ENCODE measurements around the gene SLC27A3.
"Not testable (repeated sequence)": the region's sequence is repeated elsewhere in the genome, so short reads cannot be mapped to it uniquely, and the experiment has no call there.

SLC27A3 gene

DNA sequence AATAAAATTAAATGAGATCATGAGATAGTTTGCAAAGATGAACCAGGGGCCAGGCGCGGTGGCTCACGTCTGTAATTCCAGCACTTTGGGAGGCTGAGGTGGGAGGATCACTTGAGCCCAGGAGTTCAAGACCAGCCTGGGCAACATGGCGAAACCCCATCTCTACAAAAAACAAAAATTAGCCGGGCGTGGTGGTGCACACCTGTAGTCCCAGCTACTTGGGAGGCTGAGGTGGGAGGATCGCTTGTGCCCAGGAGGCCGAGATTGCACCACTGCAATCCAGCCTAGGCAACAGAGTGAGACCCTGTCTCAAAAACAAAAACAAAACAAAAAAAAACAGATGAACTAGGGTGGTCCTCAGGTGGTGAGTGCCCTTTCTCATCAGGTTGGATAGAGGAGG lies 7.4 kb downstream of the SLC27A3 start:
- not testable (repeated sequence) for DNase-seq

DNA sequence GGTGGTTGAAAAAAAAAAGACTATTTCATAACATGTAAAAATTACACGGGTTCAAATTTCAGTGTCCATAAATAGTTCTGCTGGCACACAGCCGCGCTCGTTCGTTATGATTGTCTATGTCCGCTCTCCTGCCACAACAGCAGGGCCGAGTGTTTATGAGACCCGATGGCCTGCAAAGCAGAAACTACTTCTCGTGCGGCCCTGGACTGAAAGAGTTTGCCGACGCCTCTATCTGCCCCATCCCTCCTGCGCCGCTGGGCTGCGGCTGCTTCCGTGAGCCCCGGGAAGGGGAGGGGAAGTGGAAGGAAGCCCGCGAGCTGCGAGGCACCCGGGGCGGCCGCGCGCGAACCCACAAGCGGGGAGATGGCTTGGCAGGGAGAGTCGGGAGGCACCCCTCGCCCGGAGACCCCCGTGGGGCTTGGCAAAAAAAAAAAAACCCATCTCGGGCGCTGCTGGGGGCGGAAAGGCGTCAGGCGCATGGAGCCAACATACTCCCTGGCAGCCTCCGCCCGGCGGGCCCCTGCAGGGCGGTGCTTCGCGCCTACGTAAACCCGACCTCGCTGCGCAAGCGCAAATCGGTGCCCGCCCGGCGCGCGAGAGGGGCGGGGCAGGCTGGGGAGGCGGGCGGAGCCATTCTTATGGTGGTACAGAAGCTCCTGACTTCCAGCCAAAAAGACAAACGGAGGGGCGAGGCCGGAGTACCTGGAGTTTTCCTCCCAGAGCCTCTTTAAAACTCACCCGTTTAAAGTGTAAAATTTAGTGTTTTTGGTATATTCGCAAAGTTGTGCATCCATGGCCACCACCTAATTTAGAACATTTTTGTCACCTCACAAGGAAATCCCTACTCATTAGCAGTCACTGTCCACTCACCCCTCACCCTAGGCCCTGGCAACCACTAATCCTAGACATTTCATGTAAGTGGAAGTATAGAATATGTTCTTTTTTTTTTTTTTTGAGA lies 8.3 kb downstream of the SLC27A3 start:
- peak; percentile 73 for DNase-seq

DNA sequence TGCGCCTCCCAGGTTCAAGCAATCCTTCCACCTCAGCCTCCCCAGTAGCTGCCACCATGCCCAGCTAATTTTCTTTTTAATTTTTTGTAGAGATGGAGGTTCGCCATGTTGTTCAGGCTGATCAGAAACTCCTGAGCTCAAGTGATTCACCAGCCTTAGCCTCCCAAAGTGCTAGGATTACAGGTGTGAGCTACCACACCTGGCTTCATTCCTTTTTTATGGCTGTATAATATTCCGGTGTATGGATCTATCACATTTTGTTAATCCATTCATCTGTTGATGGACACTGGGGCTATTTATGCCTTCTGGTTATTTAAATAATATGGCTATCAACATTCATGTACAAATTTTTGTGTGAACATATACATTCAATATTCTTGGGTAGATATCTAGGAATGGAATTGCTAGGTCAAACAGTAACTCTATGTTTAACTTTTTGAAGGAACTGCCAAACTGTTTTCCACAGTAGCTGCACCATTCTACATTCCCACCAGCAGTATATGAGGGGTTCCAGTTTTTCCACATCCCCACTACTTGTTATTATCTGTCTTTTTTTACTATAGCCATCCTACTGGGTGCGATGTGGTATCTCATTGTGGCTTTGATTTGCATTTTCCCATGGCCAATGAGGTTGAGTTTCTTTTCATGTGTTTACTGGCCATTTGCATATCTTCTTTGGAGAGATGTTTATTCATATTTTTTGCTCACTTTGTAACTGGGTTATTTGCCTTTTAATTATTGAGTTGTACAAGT lies 11.0 kb downstream of the SLC27A3 start:
- DNase-seq = no peak

DNA sequence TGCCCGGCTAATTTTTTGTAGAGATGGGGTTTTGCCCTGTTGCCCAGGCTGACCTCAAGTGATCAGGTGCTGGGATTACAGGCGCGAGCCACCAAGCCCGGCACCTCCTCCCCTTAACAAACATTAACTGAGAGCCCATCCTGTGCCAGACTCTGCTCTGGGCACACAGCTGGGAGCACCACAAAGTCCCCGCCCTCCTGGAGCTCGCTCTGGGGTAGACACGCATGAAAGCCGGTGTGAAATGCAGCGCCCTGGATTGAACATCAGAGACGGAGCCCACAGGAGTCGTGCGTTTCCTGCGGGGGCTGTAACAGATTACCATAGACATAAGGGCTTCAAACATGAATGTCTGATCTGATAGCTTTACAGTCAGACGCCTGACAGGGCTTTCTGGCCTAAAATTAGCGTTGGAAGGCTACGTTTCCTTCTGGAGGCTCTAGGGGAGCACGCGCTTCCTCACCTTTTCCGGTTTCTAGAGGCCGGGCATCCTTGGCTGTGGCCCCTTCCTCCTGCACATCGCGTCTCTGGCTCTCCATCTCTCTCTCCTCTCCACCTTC lies 14.3 kb downstream of the SLC27A3 start:
- peak; percentile 13 for DNase-seq

DNA sequence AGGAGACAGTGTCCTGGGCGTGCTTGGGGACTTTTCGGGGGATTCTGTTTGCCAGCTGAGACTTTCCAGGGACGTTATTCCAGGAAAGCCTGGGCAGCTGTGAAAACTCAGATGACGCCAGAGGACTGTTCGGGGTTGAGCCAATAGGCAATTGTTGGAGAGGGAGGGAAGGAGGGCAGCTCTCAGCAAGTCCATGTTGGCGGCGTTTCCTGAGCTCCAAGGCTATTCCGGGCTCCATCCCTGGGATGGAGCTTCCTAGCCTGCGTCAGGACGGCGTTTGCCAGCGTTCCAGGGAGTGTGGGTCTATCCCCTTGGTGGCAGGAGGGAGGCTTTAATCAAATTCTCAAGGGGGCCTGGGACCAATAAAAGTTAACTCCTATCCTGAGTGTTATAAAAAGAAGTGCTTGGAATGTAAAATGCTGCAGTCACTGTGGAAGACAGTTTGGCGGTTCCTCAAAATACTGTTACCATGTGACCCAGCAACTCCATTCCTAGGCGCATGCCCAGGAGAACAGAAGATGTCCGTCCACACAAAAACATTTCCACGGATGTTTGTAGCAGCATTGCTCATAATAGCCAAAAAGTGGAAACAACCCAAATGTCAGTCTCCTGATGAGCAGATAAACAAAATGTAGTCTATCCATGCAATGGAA lies 15.2 kb downstream of the SLC27A3 start:
- DNase-seq = peak; percentile 49

DNA sequence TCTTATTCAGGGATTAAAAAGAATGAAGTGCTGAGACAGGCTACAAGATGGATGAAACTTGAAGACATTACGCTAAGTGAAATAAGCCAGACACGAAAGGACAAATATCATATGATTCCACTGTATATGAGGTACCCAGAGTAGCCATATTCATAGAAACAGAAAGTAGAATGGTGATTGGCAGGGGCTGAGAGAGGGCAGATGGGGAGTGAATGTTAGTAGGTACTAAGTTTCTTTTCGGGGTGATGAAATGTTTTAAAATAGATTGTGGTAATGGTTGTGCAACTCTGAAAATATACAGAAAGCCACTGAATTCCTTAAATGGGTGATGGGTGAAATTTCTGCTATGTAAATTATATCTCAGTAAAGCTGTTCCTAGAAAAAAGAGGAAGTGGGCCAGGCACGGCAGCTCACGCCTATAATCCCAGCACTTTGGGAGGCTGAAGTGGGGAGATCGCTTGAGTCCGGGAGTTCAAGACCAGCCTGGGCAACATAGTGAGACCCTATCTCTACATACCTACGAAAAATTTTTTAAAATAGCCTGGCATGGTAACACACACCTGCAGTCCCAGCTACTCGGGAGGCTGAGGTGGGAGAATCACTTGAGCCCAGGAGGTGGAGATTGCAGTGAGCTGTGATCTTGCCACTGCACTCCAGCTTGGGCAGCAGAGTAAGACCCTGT lies 15.9 kb downstream of the SLC27A3 start:
- peak; percentile 98 for DNase-seq

DNA sequence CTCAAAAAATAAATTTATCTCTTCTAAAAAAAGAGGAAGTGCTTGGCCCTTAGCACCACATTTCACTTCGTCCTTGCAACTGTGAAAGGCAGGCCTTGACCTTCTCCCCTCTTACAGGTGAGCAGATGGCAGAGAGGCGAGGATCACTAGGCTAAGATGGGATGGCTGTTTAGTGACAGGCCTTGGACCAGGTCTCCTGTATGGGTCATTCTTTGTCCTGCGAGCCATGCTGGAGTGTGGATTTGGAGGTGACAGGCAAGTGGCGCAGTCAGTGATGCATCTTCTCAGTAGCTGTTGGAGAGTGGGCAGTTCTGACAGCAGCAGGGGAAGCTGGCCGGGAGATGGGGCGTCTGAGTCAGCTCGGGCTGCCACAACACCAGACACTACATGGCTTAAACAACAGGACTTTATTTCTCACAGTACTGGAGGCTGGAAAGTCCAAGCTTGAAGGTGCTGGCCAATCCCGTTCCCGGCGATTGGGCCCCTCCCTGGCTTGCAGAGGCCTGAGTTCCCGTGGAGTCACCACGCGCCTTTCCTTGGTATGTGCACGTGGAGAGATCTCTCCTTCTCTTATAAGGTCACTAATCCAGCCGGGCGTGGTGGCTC lies 16.5 kb downstream of the SLC27A3 start:
- no peak for DNase-seq

DNA sequence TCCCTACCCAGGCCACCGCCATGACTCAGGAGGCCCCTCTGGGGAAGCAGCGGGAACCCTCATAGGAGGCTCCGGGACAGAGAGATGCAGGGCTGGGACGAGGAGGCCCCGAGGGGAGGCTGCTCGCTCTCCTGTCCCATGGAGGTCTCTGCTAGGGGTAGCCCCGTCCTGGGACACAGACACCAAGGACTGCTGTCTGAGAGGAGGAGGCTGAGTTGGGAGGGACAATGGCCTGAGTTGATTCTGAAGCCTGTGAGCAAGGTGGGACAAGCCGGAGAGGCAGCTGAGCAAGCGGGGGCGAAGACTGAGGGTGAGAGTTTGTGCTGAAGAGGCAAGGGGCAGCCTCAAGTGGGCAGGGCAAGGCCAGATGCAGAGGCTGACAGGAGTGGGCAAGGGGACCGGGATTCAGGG lies 17.4 kb downstream of the SLC27A3 start:
- DNase-seq = no peak

DNA sequence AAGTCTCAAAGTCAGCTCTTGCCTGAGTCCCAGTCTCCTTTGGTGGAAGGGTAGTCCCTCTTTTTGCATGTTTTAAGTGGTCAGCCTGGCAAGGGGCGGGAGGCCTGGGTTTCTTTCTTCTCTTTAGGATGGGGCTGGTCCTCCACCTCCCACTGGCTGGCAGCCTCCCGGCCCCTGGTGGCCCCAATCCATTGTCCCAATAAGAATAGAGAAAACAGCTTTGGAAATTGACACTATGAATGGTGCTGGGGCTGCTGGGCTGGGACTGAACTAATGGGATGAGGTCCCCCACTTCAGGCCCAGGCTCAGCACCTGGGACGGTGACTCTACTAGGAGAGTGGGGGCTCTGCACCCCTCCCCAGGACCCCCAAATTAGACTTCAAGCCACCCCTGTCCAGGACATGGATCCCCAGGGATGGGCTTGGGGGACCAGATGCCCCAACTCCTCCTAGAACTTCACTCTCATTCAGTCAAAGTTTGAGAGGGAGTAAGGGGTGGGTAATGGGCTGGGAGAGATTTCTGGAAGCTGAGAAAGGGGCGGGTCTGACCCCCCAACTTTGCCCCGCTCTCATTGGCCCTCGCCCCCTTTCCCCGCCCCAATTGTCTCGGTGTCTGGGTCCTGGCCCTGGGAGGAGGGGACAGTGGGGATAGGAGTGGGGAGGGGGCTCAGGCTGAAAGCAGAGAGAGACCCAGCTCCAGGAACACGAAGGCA lies 18.2 kb downstream of the SLC27A3 start:
- DNase-seq = no peak

DNA sequence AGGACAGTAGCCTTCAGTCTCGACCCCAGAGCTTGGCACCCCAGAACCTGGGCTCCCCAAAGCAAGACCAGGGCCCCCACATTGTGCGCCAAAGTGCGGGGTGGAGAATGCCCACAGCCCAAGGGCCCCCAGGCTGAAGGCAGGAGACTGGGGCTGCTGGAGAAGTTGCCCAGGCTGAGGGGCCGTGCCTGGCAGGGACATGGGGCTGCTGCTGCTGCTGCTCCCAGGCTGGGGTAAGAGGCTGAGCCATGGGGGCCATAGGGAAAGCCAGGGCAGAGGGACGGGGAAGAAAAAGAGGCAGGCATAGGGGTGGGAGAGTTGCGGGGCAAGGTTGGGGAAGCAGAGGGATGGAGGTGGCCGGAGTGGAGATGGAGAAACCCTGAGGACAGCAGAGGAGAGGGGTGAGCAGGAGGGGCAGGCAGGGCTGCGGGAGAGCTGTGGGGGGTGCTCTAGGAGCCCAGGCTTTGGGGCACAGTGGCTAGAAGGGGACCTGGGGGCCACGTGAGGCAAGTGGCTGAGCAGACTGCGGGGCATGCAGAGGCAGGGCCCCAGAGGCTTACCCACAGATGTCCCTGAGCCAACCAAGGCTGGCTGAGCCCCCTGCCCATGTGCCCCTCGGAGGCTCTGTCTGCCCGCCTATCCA lies 18.9 kb downstream of the SLC27A3 start:
- DNase-seq = no peak

DNA sequence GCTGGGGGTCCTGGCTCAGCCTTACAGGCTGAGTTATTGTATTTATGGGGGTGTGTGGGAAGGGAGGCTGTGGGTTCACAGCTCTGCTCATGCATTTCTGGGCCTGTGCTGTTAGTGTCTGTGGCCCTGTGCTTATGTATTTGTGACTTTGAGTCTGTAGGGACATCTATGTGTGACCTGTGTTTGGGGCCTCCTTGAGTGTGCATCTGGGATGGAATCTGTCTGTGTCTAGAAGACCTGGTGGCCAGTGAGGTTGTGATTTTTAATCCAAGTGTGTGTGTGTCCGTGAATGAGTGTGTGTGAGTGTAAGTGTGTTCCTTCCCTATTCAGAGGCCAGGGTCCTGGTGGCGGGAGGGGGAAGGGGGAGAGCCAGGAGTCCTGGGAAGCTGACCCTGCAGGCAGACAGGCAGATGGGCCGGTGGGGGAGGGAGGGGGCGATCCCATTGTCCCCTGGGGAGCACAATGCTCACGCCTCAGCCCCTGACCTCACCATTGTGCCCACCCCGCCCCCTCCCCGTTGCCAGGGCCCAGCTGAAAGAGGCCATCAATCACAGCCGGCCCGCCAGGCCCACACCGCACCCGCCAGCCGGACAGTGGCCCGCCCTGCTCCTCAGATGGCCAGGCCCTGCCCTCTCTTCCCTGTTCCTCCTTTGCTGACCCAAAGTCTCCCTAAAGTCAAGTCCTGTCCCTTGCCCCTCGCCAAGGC lies 19.6 kb downstream of the SLC27A3 start:
- DNase-seq = no peak

DNA sequence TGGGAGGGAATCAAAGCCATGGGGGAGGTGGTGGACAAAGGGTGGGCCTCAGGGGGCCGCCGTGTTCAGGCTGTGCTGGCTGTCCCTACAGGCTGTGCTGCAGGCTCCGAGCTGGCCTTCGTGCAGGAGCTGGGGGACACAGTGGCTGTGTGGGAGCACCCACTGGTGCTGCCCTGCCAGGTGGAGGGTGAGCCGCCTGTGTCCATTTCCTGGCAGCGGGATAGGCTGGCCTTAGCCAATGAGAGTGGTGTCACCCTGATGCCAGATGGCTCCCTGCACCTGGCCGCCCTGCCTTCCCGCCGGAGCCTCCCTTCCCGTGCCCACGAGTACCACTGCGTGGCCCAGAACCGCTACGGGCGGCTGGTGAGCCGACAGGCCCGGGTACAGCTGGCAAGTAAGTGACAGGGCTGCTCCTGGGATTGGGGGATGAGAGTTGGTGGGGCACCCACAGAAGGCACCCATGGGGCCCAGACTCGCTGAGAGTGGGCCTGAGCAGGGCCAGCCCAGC lies 20.2 kb downstream of the SLC27A3 start:
- no peak for DNase-seq

DNA sequence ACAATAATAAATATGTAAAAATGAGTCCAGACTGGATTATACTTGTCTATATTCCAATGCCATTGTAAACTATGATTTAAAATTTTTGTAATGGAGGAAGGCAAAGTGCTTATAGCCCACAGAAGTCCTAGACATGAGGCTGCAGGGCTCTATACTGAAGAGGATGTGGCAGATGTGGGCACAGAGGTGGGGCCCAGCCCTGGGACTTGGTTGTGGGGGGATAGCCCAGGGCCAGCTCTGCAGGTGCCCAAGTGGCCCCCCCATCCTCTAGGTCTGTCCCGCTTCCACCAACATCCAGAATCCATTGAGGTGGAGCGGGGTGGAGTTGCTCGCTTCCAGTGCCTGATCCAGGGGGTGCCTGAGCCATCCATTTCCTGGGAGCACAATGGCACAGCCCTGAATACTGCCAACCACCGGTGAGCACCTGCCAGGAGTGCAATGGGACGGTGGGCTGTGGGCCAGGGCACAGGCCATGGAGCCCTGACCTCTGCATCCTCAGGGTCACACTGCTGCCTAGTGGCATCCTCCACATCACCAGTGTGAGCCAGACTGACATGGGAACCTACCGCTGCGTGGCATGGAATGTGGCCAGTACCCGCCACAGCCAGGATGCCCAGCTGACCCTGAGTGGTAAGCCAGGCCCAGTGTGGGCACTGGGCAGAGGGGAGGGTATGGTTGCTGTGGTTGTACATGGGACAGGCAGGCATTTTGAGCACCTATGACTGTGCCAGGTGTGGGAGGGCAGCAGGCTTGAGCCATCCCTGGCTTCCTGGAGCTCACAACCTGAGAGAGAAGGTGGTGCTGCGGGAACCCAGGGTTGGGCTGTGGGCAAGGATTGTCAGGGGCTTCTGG lies 21.0 kb downstream of the SLC27A3 start:
- no peak for DNase-seq

DNA sequence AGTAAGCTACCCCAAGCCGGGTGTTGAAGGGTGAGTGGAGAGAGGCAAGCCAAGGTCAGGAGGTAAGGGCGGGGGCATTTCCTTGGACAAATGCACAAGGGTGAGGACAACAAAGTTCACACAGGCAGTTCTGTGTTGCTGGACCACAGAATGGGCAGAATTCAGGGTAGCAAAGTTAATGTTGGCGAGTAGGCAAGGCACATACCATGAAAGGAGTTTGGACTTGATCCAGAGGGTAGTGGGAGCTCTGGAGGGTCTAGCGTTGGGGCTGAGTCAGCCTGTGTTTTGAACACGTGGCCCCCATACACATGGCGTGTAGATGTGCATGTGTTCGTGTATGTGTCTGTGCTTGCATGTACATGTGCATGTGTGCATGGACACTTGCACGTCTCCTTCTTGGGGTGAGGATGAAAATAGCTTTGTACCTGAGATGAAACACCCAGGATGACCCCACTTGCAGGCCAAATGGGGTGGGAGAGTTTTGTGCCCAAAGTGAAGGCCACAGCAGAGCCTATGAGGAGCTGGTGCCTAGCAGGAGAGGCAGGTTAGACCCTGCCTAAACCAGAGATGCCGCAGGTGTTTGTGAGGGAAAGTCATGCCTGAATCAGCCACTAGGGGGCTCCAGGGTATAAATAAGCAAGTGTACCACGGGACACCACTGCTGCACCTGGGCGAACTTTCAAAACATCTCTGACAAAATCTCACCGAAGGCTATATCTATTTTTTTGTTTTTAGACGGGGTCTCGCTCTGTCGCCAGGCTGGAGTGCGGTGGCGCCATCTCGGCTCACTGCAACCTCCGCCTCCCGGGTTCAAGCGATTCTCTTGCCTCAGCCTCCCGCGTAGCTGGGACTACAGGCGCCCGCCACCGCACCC lies 21.8 kb downstream of the SLC27A3 start:
- DNase-seq = peak; percentile 19

DNA sequence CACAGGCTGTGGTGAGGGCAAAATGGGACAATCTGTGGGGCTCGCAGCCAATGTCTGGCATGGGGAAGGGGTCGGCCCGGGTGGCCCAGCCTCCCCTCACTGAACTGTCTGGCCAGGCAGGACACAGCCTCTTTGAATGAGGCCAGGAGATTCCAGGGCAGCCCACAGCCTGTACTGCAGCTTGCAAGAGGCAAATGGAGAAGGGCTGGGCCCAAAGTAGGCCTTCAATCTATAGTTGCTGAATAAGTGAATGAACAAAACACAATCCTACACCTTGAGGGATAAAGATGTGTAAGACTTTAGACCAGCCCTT lies 23.2 kb downstream of the SLC27A3 start:
- no peak for DNase-seq

DNA sequence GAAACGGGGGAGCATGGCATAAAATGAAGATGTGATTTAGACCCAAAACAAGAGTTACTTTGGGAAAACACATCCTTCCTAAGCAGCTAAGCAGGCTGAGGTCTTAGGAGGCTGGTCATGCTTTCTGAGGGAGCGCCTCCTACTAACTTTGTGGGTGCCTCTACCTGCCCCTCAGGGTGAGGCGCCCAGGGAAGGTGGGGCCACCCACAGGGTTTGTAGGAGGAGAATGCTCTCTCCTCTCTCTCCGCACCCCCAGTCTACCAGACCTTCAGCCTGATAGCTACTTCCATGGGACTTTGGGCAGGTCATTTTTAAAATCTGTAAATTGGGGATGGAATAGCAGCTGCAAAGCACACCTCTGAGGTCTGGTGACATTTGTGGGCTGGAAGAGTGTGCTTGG lies 23.8 kb downstream of the SLC27A3 start:
- no peak for DNase-seq

DNA sequence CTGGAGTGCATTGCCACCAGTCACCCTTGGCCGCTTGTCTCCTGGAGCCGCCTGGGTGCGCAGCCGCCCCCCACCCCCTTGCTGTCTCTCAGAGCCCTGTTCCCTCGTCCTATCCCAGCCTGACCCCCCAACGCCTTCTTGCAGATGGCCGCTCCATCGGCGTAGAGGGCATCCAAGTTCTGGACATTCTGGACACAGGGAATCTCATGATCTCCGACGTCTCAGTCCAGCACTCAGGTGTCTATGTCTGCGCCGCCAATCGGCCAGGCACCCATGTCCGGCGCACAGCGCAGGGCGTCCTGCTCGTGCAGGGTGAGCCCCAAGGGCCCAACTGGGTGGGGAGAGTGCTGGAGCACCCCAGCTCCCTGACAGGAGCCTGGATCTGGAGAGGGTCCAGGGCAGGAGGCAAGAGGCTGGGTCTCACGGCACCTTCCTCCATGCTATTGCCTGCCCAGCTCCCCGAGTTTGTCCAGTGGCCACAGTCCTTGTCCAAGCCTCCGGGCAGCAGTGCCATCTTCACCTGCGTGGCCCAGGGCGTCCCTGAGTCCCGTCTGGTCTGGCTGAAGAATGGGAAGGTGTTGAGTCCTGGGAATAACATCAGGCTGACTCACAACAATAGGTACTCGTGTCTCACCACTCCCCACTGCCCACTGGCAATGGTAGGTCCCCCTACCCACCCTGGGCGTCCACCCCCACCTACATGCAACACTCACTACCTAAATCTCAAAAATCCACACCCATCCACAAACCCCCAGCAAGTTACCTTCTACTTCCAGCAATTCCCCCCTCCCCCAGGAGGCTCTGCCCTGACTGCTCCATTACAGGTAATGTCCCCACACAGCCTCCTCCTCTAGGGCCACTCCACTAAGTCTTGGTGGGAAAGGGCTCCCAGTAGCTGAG lies 24.6 kb downstream of the SLC27A3 start:
- no peak for DNase-seq
